Ascending aorta (tissue), 2 donors: ENCODE measurements around the gene ACIN1. TPM values are rescaled to one million over a fixed set of nuclear protein-coding genes. Genes with fewer than 3 reads are reported as not detected.
"Not testable (repeated sequence)": the region's sequence is repeated elsewhere in the genome, so short reads cannot be mapped to it uniquely, and the experiment has no call there.

Source experiments
- DNase-seq, 2 donors: peaks; one replicate each; pipeline ENCODE4 v3.0.0-alpha.2; 2019; ENCODE audit warnings: low spot score in 2 of 2
- H3K27ac ChIP-seq, 2 donors: fragments of 200-600 bp; sonication (generic); one replicate each; pipeline ENCODE4 v1.5.1; 2016 to 2017; ENCODE audit warnings: mild to moderate bottlenecking in 1 of 2
- H3K27me3 ChIP-seq: fragments of 200-600 bp; sonication (generic); one replicate; pipeline ENCODE4 v1.5.1; 2017
- H3K36me3 ChIP-seq, 2 donors: fragments of 200-600 bp; sonication (generic); one replicate each; pipeline ENCODE4 v1.5.1; 2016
- H3K4me1 ChIP-seq, 2 donors: fragments of 200-600 bp; sonication (generic); one replicate each; pipeline ENCODE4 v1.5.1; 2016 to 2017; ENCODE audit warnings: mild to moderate bottlenecking in 1 of 2
- H3K4me3 ChIP-seq, 2 donors: fragments of 200-600 bp; sonication (generic); one replicate each; pipeline ENCODE4 v1.5.1; 2016 to 2017; ENCODE audit warnings: mild to moderate bottlenecking in 1 of 2
- H3K9me3 ChIP-seq, 2 donors: fragments of 200-600 bp; sonication (generic); one replicate each; pipeline ENCODE4 v1.5.1; 2016
- intact Hi-C: fragments of 100-400 bp; cut with DNase I; formaldehyde crosslinking; loops from one replicate; pipeline ENCODE4 v1.15.1; 2023
- total RNA-seq: library from RNA; depleted of rRNA; stranded (reverse); fragments of >200 nt; gene quantifications from one replicate; pipeline ENCODE4 v1.1.0, GENCODE V29; 2016
- TF ChIP-seq, protein P1 (sequence below), 3 experiments: fragments of 200-600 bp in 2 of 3; fragments of 450-650 bp in 1 of 3; sonication (generic) in 2 of 3; IDR thresholded peaks; one replicate each; pipeline ENCODE4 v1.5.1; 2016 to 2019; ENCODE audit warnings: antibody characterized with exemption in 3 of 3, mild to moderate bottlenecking in 1 of 3, moderate library complexity in 1 of 3

Gene ACIN1
- total RNA-seq, 1 donor from 2014 or later: 58.9 TPM

GRCh38 chr14:23015618-23016017 is 79.3 kb downstream of the ACIN1 start:
- Histone ChIP-seq H3K4me1 (no peaks in the 10 kb centered on the region), H3K27me3 (no peaks in the 10 kb centered on the region), H3K4me3 (no peak overlapping the region), H3K36me3 (no peaks in the 10 kb centered on the region), H3K9me3 (no peaks in the 10 kb centered on the region), H3K27ac (no peak overlapping the region)
- TF ChIP-seq, protein P1, sequence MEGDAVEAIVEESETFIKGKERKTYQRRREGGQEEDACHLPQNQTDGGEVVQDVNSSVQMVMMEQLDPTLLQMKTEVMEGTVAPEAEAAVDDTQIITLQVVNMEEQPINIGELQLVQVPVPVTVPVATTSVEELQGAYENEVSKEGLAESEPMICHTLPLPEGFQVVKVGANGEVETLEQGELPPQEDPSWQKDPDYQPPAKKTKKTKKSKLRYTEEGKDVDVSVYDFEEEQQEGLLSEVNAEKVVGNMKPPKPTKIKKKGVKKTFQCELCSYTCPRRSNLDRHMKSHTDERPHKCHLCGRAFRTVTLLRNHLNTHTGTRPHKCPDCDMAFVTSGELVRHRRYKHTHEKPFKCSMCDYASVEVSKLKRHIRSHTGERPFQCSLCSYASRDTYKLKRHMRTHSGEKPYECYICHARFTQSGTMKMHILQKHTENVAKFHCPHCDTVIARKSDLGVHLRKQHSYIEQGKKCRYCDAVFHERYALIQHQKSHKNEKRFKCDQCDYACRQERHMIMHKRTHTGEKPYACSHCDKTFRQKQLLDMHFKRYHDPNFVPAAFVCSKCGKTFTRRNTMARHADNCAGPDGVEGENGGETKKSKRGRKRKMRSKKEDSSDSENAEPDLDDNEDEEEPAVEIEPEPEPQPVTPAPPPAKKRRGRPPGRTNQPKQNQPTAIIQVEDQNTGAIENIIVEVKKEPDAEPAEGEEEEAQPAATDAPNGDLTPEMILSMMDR (IDR thresholded peaks at IDR 0.05): no peak
- no peak for DNase-seq
- intact Hi-C loops: no loop called here

- H3K36me3 ChIP-seq, intact Hi-C loops, H3K4me3 ChIP-seq, H3K4me1 ChIP-seq, DNase-seq, H3K27ac ChIP-seq, H3K9me3 ChIP-seq, H3K27me3 ChIP-seq: not testable (repeated sequence)
Measured at GRCh38 chr14:23013749-23014054, 81.2 kb downstream of the ACIN1 start.

- Histone ChIP-seq H3K36me3 (no peaks in the 10 kb centered on the region), H3K4me3 (no peak overlapping the region), H3K27ac (peak overlapping the region in 1 of 2 donors; percentile 39), H3K4me1 (peaks cover 3 to 4% of the 10 kb centered on the region in 2 donors), H3K27me3 (no peaks in the 10 kb centered on the region), H3K9me3 (no peaks in the 10 kb centered on the region)
- DNase-seq: no peak
- TF ChIP-seq, protein P1 (IDR thresholded peaks at IDR 0.05): no peak
- intact Hi-C loops: no loop called here
Measured at GRCh38 chr14:23013054-23013748, 81.7 kb downstream of the ACIN1 start.

DNA sequence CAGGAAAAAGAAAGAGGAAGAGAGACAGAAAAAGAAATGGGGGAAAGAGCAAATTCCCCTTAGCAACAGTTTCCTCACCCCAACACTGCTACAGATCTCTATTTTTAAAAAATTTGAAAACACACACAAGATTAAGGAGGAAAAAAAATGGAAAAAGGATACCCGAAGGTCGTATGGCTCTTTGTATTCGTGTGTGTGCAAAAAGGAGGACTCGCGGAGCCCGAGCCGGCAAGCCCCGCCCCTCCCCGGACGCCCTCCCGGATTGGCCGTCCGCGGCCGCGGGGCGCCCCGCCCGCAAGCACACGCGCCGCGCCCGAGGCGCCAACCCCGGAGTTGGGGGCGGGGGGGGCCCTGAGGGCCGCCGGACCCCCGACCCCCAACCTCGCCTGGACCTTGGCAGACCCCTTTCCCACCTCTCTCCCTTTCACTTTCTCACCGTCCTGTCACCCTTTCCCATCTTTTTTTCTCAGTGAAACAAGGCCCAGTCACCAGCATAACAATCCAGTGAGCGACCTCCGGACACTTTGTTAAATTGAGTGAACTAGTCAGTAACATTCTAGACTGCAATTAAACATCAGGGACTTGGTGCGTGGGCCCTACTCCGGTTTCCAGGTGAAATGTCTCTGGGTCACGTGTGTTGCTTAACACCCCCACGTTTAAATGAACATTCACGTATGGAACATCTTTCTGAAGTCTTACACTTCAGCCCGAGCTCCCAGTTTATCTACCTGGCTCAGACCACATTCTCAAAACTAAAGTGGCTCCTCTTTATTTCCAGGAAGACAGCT is 84.8 kb downstream of the ACIN1 start, which contains the start of gene C14orf93:
C14orf93 (minus strand) TSS at position 205 of the 788 bp plus-strand sequence. CDS start 11,120 bp downstream, outside the sequence.
- intact Hi-C loops: no loop called here
- Histone ChIP-seq H3K27ac (peak within 1 kb of the TSS; percentile 83 to 87), H3K27me3 (no peaks in the 10 kb centered on the region), H3K4me3 (peak within 1 kb of the TSS; percentile 61 to 64), H3K4me1 (peaks cover 3 to 9% of the 10 kb centered on the region in 2 donors), H3K9me3 (no peaks in the 10 kb centered on the region), H3K36me3 (no peaks in the 10 kb centered on the region)
- peak; percentile 29 to 85 for DNase-seq
- TF ChIP-seq, protein P1 (IDR thresholded peaks at IDR 0.05): no peak

GRCh38 chr14:23009483-23009938 is 85.4 kb downstream of the ACIN1 start:
- Histone ChIP-seq H3K9me3 (no peaks in the 10 kb centered on the region), H3K4me1 (peaks cover 3 to 9% of the 10 kb centered on the region in 2 donors), H3K4me3 (peak overlapping the region; percentile 61 to 64), H3K27me3 (no peaks in the 10 kb centered on the region), H3K36me3 (no peaks in the 10 kb centered on the region), H3K27ac (peak overlapping the region; percentile 51 to 87)
- intact Hi-C loops: no loop called here
- TF ChIP-seq, protein P1 (IDR thresholded peaks at IDR 0.05): no peak
- no peak for DNase-seq

DNA sequence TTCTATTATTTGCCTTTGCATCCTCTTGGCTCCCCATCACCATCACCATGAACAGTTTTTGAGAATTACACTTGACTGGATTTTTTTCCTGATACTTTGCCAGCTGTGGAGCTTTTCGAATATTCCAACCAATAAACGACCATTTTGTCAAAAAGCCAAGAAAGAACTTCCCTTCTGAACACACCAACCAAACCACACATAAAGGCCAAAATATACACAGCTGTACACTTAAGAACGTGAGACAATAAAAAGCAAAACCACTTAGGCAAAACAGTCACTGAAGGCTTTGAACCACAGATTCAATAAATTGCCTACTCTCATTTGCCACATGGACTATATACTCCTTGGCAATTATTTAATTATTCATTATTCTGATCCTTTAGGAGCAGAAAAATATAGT is 86.1 kb downstream of the ACIN1 start:
- H3K27ac ChIP-seq: no peak overlapping the region
- TF ChIP-seq, protein P1 (IDR thresholded peaks at IDR 0.05): no peak
- no peaks in the 10 kb centered on the region for H3K9me3 ChIP-seq
- no peak overlapping the region for H3K4me3 ChIP-seq
- H3K27me3 ChIP-seq: no peaks in the 10 kb centered on the region
- DNase-seq: no peak
- no peaks in the 10 kb centered on the region for H3K36me3 ChIP-seq
- intact Hi-C loops: no loop called here
- peaks cover 3 to 9% of the 10 kb centered on the region in 2 donors for H3K4me1 ChIP-seq
